ENCODE measurements around the gene MPRIP.

Gene MPRIP

GRCh38 chr17:17091856-17092756 lies 49.8 kb downstream of the MPRIP start:
- H3K27ac ChIP-seq, result peak overlapping the region; percentile 74
- no peak for TF ChIP-seq CTCF (conservative IDR thresholded peaks at IDR 0.05)

- H3K27ac ChIP-seq, result no peak overlapping the region
- TF ChIP-seq CTCF (conservative IDR thresholded peaks at IDR 0.05), result no peak
Observed at GRCh38 chr17:17093764-17094163, 51.5 kb downstream of the MPRIP start.

GRCh38 chr17:17096438-17097178 lies 54.4 kb downstream of the MPRIP start:
- no peak for TF ChIP-seq CTCF (conservative IDR thresholded peaks at IDR 0.05)
- no peak overlapping the region for H3K27ac ChIP-seq

- no peak for TF ChIP-seq CTCF (conservative IDR thresholded peaks at IDR 0.05)
- no peak overlapping the region for H3K27ac ChIP-seq
Observed at GRCh38 chr17:17097763-17098345, 55.6 kb downstream of the MPRIP start.

GRCh38 chr17:17098551-17099179 lies 56.4 kb downstream of the MPRIP start:
- no peak for TF ChIP-seq CTCF (conservative IDR thresholded peaks at IDR 0.05)
- no peak overlapping the region for H3K27ac ChIP-seq

GRCh38 chr17:17102176-17102575 lies 59.9 kb downstream of the MPRIP start:
- TF ChIP-seq CTCF (conservative IDR thresholded peaks at IDR 0.05), result no peak
- H3K27ac ChIP-seq, result no peak overlapping the region

GRCh38 chr17:17103160-17103559 lies 60.9 kb downstream of the MPRIP start:
- H3K27ac ChIP-seq, result no peak overlapping the region
- no peak for TF ChIP-seq CTCF (conservative IDR thresholded peaks at IDR 0.05)
